ENCODE measurements around the gene TRIP12.

TRIP12 gene

GRCh38 chr2:229731363-229731762 lies 190.4 kb downstream of the TRIP12 start:
- no peak for TF ChIP-seq POLR2AphosphoS5 (IDR thresholded peaks at IDR 0.05; ENCODE audit: low read depth)
- TF ChIP-seq SPI1 (IDR thresholded peaks at IDR 0.05; ENCODE audit: borderline replicate concordance, low read depth) = no peak
- TF ChIP-seq REST (IDR thresholded peaks at IDR 0.05; ENCODE audit: insufficient replicate concordance, low read depth) = no peak
- TF ChIP-seq GABPA (IDR thresholded peaks at IDR 0.05; ENCODE audit: low read depth) = no peak
- TF ChIP-seq CTCF (IDR thresholded peaks at IDR 0.05; ENCODE audit: insufficient read depth, low read length) = no peak
- Histone ChIP-seq H3K27ac (replicated peaks) (no peak overlapping the region), H3K4me3 (replicated peaks; ENCODE audit: insufficient read depth, low read length) (no peak overlapping the region), H3K27me3 (ENCODE audit: insufficient read depth, poor library complexity, severe bottlenecking) (no peaks in the 10 kb centered on the region)
- DNase-seq (ENCODE audit: low read depth in 1 of 2, low spot score in 1 of 2) = no peak

GRCh38 chr2:229728370-229728769 lies 193.4 kb downstream of the TRIP12 start:
- TF ChIP-seq POLR2AphosphoS5 (IDR thresholded peaks at IDR 0.05; ENCODE audit: low read depth) (no peak), SPI1 (IDR thresholded peaks at IDR 0.05; ENCODE audit: borderline replicate concordance, low read depth) (no peak), CTCF (IDR thresholded peaks at IDR 0.05; ENCODE audit: insufficient read depth, low read length) (no peak), GABPA (IDR thresholded peaks at IDR 0.05; ENCODE audit: low read depth) (no peak), REST (IDR thresholded peaks at IDR 0.05; ENCODE audit: insufficient replicate concordance, low read depth) (no peak)
- DNase-seq (ENCODE audit: low read depth in 1 of 2, low spot score in 1 of 2) = no peak
- Histone ChIP-seq H3K27me3 (ENCODE audit: insufficient read depth, poor library complexity, severe bottlenecking) (no peaks in the 10 kb centered on the region), H3K27ac (replicated peaks) (no peak overlapping the region), H3K4me3 (replicated peaks; ENCODE audit: insufficient read depth, low read length) (no peak overlapping the region)

GRCh38 chr2:229726643-229727042 lies 195.2 kb downstream of the TRIP12 start:
- no peak for TF ChIP-seq CTCF (IDR thresholded peaks at IDR 0.05; ENCODE audit: insufficient read depth, low read length)
- no peak for TF ChIP-seq SPI1 (IDR thresholded peaks at IDR 0.05; ENCODE audit: borderline replicate concordance, low read depth)
- TF ChIP-seq POLR2AphosphoS5 (IDR thresholded peaks at IDR 0.05; ENCODE audit: low read depth) = no peak
- TF ChIP-seq GABPA (IDR thresholded peaks at IDR 0.05; ENCODE audit: low read depth) = no peak
- no peak for TF ChIP-seq REST (IDR thresholded peaks at IDR 0.05; ENCODE audit: insufficient replicate concordance, low read depth)
- no peak overlapping the region for H3K4me3 ChIP-seq (replicated peaks; ENCODE audit: insufficient read depth, low read length)
- H3K27ac ChIP-seq (replicated peaks) = no peak overlapping the region
- DNase-seq (ENCODE audit: low read depth in 1 of 2, low spot score in 1 of 2) = no peak
- H3K27me3 ChIP-seq (ENCODE audit: insufficient read depth, poor library complexity, severe bottlenecking) = no peaks in the 10 kb centered on the region
